GM18909 (cell line): ENCODE measurements around the gene AIG1.
"Not testable (repeated sequence)": the region's sequence is repeated elsewhere in the genome, so short reads cannot be mapped to it uniquely, and the experiment has no call there.

ENCODE experiments used
- ATAC-seq: cut with Tn5 transposase; IDR thresholded peaks from one replicate; pipeline ENCODE4 v1.9.1; 2021; ENCODE audit warnings: mild to moderate bottlenecking; ENCODE audit not compliant: unreplicated experiment, poor library complexity

AIG1 gene

GRCh38 chr6:143055213-143055612, 5.5 kb upstream of the AIG1 start:
- ATAC-seq: no peak

GRCh38 chr6:143055891-143056290, 4.8 kb upstream of the AIG1 start:
- no peak for ATAC-seq

- ATAC-seq: no peak
These were observed 1.7 kb upstream of the AIG1 start for GRCh38 chr6:143058987-143059386.

GRCh38 chr6:143059663-143060353, 881 bp upstream of the AIG1 start:
- ATAC-seq: peak; percentile 15

- peak; percentile 74 for ATAC-seq
These were observed 309 bp upstream of the AIG1 start for GRCh38 chr6:143060354-143060805.

- peak; percentile 8 for ATAC-seq
These were observed 1.1 kb downstream of the AIG1 start for GRCh38 chr6:143061597-143062385.

GRCh38 chr6:143062551-143062950, 1.9 kb downstream of the AIG1 start:
- ATAC-seq: no peak

- ATAC-seq: no peak
These were observed 2.9 kb downstream of the AIG1 start for GRCh38 chr6:143063631-143064030.

GRCh38 chr6:143064271-143064670, 3.6 kb downstream of the AIG1 start:
- ATAC-seq: no peak

- no peak for ATAC-seq
These were observed 4.4 kb downstream of the AIG1 start for GRCh38 chr6:143064951-143065683.

- ATAC-seq: no peak
These were observed 7.3 kb downstream of the AIG1 start for GRCh38 chr6:143068001-143068400.

- ATAC-seq: no peak
These were observed 13.4 kb downstream of the AIG1 start for GRCh38 chr6:143074101-143074500.

GRCh38 chr6:143074670-143075318, 14.1 kb downstream of the AIG1 start:
- no peak for ATAC-seq

GRCh38 chr6:143078468-143079324, 18.0 kb downstream of the AIG1 start:
- no peak for ATAC-seq

- no peak for ATAC-seq
These were observed 18.6 kb downstream of the AIG1 start for GRCh38 chr6:143079325-143079640.

GRCh38 chr6:143082274-143082673, 21.6 kb downstream of the AIG1 start:
- not testable (repeated sequence) for ATAC-seq

- ATAC-seq: not testable (repeated sequence)
These were observed 23.3 kb downstream of the AIG1 start for GRCh38 chr6:143084019-143084418.

- ATAC-seq: not testable (repeated sequence)
These were observed 26.6 kb downstream of the AIG1 start for GRCh38 chr6:143087335-143087734.

GRCh38 chr6:143087856-143088255, 27.2 kb downstream of the AIG1 start:
- no peak for ATAC-seq
